ENCODE data around the gene CEL.

The CEL gene

DNA sequence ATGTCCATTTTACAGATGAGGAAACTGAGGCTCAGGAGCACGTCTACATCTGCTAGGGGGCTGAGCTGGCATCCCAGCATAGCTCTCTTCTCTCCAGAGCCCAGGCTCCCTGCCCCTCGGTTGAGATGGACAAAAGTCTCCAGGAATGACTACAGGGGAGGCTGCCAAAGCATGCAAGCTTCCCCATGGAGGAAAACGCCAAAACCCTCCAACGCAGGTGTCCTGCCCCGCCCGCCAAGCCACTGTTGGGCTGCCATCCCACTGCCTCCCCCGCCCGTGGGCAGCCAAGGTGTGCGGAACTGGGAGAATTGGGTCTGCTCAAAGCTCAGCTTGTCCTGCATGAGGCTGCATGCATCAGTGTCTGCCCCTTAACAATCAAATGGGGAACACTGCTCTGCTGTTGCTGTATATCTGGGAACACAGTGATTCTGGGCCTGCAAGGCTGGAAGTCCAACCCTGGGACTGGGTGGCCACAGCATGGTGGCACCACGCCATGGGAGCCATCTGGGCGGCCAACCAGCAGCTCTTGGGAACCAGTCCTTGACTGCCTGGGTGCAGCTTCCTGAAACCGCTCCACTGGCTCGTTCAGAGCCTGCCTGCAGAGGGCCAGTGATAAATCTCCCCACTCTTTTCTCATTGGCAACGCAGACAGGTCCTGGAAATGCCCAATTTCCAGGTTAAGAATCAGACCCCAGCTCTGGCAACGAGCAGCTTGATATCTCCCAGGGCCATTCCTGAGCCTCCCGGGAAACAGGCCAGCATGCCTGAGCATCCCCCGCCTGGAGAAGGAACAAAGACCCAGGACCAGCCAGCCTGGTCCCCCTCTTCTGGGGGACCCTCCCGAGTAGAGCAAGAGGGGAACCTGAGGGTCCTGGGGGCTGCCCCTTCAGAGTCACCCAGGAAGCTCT is 55.7 kb downstream of the CEL start:
- in situ Hi-C loops (cut with HindIII; ENCODE audit: low pct_unique_long_range_greater_than_20kb, low sequenced_read_pairs), result no loop called here
- DNase-seq (ENCODE audit: low read depth in 1 of 2, low spot score in 1 of 2), result no peak
- no peak for TF ChIP-seq JUND (IDR thresholded peaks at IDR 0.05; ENCODE audit: low read depth)

- no peak for DNase-seq (ENCODE audit: low read depth in 1 of 2, low spot score in 1 of 2)
- in situ Hi-C loops (cut with HindIII; ENCODE audit: low pct_unique_long_range_greater_than_20kb, low sequenced_read_pairs), result no loop called here
- TF ChIP-seq JUND (IDR thresholded peaks at IDR 0.05; ENCODE audit: low read depth), result no peak
Measured at GRCh38 chr9:133118179-133118520, 56.4 kb downstream of the CEL start.

- DNase-seq (ENCODE audit: low read depth in 1 of 2, low spot score in 1 of 2), result no peak
- TF ChIP-seq JUND (IDR thresholded peaks at IDR 0.05; ENCODE audit: low read depth), result no peak
- in situ Hi-C loops (cut with HindIII; ENCODE audit: low pct_unique_long_range_greater_than_20kb, low sequenced_read_pairs), result no loop called here
Measured at GRCh38 chr9:133118568-133118967, 56.8 kb downstream of the CEL start.

- no peak for DNase-seq (ENCODE audit: low read depth in 1 of 2, low spot score in 1 of 2)
- TF ChIP-seq JUND (IDR thresholded peaks at IDR 0.05; ENCODE audit: low read depth), result no peak
- in situ Hi-C loops (cut with HindIII; ENCODE audit: low pct_unique_long_range_greater_than_20kb, low sequenced_read_pairs), result no loop called here
Measured at GRCh38 chr9:133119103-133119845, 57.5 kb downstream of the CEL start.

DNA sequence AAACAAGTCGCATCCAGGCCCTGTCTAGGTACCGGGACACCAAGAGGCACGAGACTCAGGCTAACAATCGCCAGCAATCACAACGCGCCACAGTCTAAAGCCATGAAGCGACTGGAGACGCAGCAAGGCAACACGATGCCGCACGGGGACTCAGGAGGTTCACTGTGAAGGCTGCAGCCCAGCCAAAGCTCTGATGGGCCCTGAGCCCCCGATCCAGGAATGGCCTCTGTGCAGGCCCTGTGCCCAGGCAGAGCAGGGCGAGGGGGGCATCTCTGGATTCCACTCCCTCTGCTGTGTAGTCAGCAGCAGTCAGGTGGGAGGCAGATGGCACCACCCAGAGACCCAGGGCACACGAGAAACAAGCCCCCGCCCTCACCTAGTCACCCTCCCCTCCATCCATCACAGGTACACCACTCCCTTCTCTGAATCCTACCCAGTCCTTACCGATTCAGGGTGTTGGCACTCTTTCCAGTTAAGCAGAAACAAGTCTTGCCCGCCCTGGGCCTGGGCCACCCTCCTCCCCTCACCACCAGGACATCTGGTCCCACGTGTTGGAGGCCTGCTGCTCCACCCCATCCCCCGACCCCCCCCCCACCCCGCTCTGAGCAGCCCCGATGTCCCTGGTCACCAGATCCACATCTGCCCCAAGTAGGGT is 58.2 kb downstream of the CEL start:
- in situ Hi-C loops (cut with HindIII; ENCODE audit: low pct_unique_long_range_greater_than_20kb, low sequenced_read_pairs), result no loop called here
- no peak for DNase-seq (ENCODE audit: low read depth in 1 of 2, low spot score in 1 of 2)
- TF ChIP-seq JUND (IDR thresholded peaks at IDR 0.05; ENCODE audit: low read depth), result no peak

DNA sequence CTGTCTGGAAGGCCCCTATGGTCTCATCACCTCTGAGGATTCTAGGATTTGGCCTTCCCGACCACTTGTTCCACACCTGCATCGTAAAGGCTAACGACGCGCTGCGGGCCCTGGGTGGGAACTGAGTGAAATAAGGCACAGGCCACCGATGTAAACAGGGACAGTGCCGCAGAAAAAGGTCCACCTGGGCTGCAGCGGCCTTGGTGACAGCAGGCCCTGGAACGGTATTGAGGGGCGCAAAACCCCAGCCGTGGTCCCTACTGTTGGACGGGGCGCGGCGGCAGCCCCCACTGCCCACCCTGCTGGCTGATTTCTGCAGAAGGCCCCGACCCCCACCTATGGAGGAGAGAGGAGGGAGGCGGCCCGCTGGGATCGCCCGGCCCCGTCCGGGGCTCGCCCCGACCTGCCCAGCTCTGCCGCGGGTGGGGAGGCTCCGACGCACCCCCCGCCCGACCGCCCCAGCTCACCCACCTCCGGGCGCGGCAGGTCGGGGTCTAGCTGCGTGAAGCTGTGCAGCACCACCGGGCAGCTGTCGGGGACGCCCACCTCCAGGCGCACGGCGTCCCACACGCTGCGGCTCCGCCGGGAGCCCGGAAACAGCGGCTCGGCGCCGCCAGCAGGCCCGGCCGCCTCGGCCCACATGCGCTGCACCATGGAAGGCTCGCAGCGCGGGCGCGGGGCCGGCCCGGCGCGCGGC is 58.9 kb downstream of the CEL start:
- in situ Hi-C loops (cut with HindIII; ENCODE audit: low pct_unique_long_range_greater_than_20kb, low sequenced_read_pairs), result no loop called here
- no peak for DNase-seq (ENCODE audit: low read depth in 1 of 2, low spot score in 1 of 2)
- no peak for TF ChIP-seq JUND (IDR thresholded peaks at IDR 0.05; ENCODE audit: low read depth)
